Lung microvascular endothelial cell (primary cell): ENCODE measurements around the gene TDP2. TPM values are rescaled to one million over a fixed set of nuclear protein-coding genes. Genes with fewer than 3 reads are reported as not detected.
A peak's percentile ranks its signal among the peaks of the same experiment; 100 is the strongest.

ENCODE experiments used
- DNase-seq, 2 donors: peaks; one replicate each; pipeline versions ENCODE4 v3.0.0 to v3.0.0-alpha.2; 2010; ENCODE audit warnings: low read depth in 2 of 2
- total RNA-seq: library from RNA; depleted of rRNA; stranded (reverse); fragments of >200 nt; gene quantifications from 2 replicates; pipeline ENCODE4 v1.2.1, GENCODE V29; 2014

TDP2 gene, protein sequence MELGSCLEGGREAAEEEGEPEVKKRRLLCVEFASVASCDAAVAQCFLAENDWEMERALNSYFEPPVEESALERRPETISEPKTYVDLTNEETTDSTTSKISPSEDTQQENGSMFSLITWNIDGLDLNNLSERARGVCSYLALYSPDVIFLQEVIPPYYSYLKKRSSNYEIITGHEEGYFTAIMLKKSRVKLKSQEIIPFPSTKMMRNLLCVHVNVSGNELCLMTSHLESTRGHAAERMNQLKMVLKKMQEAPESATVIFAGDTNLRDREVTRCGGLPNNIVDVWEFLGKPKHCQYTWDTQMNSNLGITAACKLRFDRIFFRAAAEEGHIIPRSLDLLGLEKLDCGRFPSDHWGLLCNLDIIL
- 17.9 and 19.0 TPM in 2 replicates for total RNA-seq

GRCh38 chr6:24666641-24667377, at the start of gene TDP2, which contains the start of gene ACOT13:
TSS of gene TDP2 (minus strand) at chr6:24666899. CDS start at chr6:24666862, 37 bp downstream.
TSS of gene ACOT13 (plus strand) at chr6:24667077. CDS start at chr6:24667264, 187 bp downstream.
- DNase-seq, result peak; percentile 96 to 97

DNA sequence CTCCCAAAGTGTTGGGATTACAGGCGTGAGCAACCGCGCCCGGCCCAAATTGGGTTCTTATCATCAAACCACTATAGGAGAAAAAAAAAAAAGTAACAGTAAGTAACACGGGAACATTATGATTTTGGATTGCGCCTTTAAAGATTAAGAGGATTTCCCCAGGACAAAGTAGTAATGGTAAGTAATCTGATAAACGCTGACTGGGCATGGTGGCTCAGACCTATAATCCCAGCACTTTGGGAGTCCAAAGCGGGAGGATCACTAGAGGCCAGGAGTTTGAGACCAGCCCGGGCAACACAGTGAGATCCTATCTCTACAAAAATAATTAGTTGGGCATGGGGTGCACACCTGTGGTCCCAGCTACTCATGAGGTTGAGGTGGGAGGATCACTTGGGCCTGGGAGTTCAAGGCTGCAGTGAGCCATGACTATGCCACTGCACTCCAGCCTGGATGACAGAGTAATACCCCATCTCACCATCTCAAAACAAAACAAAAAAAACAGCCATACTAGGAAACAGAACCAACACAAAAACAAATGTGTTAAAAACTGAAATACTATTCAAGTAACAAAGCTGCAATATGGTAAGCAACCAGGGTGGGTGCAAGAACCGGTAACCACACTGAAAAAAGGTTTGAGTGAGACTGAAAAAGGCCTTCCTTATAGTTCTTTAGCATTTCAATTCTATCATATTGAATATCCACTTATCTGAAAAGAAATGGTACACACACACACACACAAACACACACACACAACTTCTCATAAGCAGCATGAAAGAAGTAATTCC, 44.0 kb upstream of the TDP2 start:
- no peak for DNase-seq

DNA sequence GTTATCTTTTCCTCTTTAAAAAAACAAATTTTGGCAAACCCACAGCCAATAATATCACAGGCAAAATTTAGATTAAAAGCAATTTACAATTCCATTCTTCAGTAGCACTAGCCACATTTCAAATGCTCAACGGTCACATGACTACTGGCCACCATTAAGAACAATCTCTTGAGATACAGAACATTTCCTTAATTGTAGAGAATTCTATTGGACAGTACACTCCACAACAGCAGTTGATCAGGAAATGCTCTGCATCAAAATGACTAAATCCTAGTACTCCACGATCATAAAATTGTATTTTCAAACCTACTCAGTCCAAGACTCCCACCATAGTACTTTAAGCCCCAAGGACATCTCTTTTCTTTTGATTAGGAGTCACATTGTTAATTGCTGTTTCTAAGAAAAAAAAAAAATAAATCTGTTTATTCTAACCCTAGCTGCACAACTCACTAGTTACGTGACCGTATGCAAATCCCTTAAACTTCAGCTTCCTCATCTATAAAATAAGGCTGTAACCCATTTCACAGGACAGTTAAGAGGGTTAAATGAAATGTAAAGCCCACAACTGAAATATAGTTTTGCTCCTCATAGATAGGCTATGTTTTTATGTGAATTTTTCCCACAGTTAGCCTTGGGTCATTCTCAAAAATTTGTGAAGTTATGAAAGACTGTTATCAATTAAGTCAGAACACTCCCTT, 42.5 kb upstream of the TDP2 start:
- no peak for DNase-seq

GRCh38 chr6:24708612-24709011, 41.9 kb upstream of the TDP2 start:
- DNase-seq, result no peak

DNA sequence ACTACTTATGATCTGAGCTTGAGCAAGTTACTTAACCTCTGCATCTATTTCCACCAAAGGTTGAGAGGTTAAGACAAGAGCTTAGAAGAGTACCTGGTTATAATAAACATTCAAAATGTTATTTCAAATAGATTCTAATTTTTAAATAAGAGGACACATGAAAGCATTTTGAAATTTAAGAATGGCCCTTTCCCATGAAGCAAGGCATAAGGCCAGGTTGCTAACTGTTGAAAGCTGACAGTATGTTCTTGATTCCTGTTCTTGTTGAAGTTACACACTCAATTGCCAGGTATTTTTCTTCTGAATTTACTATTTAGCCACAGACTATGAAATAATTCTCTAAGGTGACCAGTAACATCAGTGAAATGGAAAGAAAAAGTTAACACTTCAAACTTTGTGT, 37.8 kb upstream of the TDP2 start:
- DNase-seq, result no peak

DNA sequence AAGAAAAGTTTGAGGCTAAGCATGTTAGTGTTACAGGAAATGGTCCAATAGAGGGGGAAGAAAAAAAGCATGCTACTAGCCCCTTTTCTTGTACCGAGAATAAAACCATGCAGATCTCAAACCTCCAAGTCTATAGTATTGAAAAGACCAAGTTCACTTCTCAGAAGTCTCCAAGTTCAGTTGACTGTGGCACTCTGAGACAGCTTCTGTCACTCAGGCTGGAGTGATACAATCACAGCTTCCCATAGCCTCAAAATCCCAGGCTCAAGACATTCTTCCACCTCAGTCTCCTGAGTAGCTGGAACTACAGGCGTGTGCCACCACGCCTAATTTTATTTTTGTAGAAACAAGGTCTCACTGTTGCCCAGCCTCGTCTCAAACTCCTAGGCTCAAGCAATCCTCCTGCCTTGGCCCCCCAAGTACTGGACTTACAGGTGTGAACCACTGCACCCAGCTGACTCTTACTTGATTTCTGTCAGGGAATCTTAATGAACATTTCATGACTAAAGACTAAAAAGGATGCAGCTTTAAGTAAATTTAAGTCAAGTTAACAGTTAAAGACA, 36.1 kb upstream of the TDP2 start:
- no peak for DNase-seq

DNA sequence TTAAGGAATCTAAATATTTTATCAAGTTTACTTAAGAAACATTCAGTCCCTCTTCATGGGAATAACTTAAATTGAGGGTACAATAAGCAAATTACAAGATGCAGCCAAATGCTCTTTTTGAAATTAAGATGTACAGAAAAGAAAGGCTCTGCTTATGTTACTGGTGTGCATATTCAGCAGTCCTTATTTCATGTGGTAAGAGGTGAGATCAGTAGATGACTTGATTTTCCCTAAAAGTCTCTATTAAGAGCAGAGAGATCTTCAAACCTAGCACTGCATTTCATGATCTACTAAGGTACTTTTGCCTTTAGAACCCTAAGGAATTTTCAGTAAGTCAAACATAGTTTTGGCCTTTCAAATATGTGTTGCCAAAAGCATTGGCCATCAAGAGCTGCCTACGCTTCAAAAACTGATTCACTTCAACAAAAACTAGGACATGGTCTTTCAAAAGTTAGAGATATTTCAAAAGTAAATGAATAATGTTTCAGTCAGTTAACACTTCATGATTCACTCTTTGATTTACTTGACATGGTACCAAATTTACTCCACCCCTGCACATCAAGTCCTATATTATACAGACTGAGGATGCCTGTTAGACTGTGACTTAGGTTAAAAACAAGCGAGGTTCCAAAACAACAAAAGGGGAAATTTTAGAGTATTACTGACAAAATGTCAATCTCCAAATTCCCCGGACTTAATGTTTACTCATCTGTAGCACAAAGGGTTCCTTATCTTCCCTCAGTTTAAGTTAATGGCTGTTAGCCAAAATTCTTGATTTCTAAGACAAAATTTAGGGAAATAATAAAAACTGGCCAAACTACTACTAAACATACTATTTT, 33.0 kb upstream of the TDP2 start:
- no peak for DNase-seq

- no peak for DNase-seq
Observed at GRCh38 chr6:24696097-24696496, 29.4 kb upstream of the TDP2 start.

DNA sequence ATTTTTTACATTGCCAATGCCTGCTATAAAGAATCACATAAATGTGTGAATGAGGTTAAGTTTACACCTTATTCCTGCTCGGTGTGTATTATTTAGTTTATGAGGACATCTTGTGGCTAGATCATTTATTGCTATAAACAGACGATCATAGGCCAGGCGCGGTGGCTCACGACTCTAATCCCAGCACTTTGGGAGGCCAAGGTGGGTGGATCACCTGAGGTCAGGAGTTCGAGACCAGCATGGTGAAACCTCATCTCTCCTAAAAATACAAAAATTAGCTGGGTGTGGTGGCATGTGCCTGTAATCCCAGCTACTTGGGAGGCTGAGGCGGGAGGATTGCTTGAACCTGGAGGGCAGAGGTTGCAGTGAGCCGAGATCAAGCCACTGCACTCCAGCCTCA, 28.9 kb upstream of the TDP2 start:
- DNase-seq, result peak; percentile 49 to 70

DNA sequence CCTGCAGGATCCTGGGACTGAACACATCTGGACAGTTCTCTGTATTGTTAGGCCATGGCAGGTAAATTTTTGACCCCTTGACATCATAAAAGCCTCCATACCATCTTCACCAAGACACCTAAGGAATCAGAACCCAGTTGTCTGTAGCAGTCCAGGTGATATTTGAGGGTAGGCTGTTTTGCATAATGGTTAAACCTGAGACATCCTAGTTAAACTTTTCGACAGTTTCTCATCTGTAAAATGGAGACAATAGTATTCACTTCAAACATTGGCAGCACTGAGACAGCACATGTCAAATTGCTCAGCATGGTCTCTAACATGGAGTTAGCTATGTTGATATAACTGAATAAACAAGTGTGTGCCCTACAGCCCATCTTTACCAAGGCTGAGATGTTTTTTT, 27.5 kb upstream of the TDP2 start:
- no peak for DNase-seq

- no peak for DNase-seq
Observed at GRCh38 chr6:24692848-24693592, 26.3 kb upstream of the TDP2 start.

- DNase-seq, result no peak
Observed at GRCh38 chr6:24692415-24692814, 25.7 kb upstream of the TDP2 start.

DNA sequence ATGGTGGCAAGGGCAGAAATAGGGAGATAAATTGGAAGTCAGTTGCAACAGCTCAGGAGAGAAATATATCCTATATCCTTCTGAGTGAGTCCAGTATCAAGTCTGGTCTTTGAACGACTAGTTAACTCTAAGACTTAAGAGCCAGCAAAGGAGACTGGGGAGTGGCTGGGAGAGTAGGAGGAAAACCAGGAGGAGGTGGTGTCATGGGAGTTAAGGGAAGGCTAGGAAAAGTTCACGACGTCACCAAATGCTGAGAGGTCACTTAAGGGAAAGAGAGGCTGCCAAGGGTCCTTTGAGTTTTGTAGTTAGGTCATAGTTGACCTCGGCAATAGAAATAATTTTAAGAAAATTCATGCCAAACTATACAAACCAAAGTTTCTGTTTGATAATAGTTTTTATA, 25.3 kb upstream of the TDP2 start:
- DNase-seq, result no peak

- no peak for DNase-seq
Observed at GRCh38 chr6:24691550-24691949, 24.9 kb upstream of the TDP2 start.

GRCh38 chr6:24690593-24690992, 23.9 kb upstream of the TDP2 start:
- no peak for DNase-seq

DNA sequence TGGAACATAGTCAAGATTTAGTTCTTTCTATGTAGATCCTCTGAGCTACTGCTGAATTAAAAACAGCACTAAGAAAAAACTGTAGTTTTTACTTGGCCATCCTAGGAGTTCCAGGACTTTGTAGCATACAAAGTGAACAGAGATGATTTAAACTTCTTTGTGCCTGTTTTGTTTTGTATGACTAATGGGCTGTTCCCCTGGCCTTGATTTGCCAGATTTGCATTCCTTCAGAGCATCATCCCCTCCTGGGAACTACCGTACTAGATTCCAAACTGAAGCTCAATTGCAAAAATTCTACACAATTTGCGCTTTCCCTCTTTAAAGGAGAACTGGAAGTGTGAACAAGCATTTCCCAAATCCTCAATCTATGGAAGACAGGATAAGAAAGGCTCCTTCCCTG, 23.3 kb upstream of the TDP2 start:
- DNase-seq, result no peak

DNA sequence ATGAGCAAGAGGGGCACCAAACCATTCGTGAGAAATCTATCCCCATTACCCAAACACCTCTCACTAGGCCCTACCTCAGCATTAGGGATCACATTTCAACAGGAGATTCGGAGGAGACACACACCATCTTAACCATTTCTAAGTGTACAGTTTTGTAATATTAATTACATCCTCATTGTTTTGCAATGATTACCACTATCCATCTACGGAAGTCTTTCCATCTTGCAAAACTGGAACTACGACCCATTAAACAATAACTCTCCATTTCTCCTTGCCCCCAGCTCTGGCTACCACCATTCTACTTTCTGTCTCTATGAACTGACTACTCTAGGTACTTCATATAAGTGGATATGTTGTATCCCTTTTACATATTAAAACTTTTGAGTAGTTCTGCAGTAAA, 20.2 kb upstream of the TDP2 start:
- DNase-seq, result no peak

DNA sequence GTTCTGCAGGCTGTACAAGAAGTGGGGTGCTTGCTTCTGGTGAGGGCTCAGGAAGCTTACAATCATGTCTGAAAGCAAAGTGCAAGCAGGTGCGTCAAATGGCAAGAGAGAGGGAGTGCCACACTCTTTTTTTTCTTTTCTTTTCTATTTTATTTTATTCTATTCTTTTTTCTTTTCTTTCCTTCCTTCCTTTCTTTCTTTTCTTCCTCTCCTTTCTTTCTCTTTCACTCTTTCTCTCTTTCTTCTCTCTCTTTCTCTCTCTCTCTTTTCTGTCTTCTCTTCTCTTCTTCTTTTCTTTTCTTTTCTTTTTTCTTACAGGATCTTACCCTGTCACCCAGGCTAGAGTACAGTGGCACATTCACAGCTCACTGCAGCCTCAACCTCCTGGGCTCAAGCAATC, 19.7 kb upstream of the TDP2 start:
- DNase-seq, result no peak
